HG03565 (cell line): Measurements from ENCODE around the gene ULK3.
A peak's percentile ranks its signal among the peaks of the same experiment; 100 is the strongest.
"Not testable (repeated sequence)": the region's sequence is repeated elsewhere in the genome, so short reads cannot be mapped to it uniquely, and the experiment has no call there.

ENCODE experiments used
- ATAC-seq: cut with Tn5 transposase; IDR thresholded peaks from one replicate; pipeline ENCODE4 v1.9.1; 2021; ENCODE audit warnings: mild to moderate bottlenecking, moderate library complexity; ENCODE audit not compliant: unreplicated experiment

The ULK3 gene

DNA sequence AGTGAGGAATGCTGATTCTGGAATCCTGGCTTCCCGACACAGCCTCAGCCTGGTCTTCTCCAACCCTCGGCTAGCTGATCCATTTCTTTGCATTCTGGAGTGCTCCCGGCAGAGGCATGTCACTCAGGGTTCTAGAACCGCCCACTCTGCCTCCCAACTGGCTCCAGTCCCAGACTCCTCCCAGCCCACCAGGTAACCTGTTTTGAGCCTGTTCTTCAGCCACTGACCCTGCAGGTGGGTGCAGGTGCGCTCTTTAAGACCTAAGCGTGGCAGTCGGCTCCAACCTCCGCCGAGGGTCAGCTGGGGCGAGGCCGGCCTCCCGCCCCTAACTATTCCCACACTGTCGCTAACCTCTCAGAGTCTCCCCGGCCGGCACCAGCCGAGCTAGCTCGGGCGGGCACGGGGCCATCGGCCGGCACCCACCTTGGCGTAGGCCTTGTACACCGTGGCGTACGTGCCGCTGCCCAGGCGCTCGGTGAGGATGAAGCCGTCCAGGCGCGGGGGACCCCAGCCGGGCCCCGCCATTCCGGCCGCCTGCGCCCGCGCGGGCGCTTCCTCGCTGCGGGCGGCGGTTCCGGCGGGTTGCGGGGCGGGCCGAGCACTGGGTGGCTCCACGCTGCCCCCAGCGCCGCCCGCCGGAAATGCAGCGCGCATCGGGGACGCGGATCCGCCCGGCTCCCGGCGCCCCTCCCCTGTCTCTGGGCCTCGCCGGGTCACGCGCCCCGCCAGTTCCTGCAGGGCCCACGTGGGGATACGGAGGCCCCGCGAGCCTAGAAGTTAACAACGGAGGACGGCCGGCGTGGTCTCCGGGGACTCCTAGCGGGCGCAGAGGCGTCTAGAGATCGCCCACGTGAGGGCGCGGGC lies at the start of gene ULK3:
ULK3 (minus strand) TSS at position 576 of the 864 bp plus-strand sequence; CDS start at position 525, 51 bp downstream.
- ATAC-seq: peak; percentile 83

DNA sequence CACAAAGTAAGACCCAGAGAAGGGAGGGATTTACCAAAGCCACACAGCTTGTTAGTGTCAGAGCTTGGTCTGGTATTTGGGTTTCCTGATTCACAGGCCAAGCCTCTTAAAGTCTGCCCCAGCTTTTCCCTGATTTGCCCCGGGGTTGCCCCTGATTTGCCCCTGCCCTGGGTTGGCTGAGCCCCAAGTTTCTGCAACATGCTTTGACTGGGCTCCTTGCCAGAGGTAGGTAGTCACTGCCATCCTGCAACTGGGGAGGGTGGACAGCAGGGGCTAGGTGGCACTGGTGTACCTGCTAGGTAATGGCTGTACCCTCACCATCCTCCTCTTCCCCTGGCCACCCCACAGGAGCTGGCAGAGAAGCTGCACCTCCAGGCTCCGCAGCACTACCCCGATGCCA lies 49.4 kb upstream of the ULK3 start:
- ATAC-seq: no peak

DNA sequence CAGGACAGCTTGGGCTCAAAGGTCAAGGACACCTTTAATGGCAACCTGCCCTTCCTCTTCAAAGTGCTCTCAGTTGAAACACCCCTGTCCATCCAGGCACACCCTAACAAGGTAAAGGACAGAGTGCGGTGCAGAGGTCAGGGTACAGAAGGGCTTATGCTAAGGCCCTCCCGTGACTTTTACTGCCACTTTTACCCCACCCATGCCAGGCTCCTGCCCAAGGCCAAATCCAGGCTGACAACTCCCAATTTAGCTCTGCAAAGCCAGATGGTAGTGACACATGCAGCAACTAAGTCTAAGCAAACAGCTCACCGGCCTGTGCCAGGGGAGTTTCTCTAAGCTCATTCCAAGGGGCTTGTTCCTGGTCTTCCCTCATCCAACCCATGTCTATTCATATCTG lies 48.5 kb upstream of the ULK3 start:
- ATAC-seq: no peak

- ATAC-seq: no peak
These were observed 47.7 kb upstream of the ULK3 start for GRCh38 chr15:74890665-74890960.

DNA sequence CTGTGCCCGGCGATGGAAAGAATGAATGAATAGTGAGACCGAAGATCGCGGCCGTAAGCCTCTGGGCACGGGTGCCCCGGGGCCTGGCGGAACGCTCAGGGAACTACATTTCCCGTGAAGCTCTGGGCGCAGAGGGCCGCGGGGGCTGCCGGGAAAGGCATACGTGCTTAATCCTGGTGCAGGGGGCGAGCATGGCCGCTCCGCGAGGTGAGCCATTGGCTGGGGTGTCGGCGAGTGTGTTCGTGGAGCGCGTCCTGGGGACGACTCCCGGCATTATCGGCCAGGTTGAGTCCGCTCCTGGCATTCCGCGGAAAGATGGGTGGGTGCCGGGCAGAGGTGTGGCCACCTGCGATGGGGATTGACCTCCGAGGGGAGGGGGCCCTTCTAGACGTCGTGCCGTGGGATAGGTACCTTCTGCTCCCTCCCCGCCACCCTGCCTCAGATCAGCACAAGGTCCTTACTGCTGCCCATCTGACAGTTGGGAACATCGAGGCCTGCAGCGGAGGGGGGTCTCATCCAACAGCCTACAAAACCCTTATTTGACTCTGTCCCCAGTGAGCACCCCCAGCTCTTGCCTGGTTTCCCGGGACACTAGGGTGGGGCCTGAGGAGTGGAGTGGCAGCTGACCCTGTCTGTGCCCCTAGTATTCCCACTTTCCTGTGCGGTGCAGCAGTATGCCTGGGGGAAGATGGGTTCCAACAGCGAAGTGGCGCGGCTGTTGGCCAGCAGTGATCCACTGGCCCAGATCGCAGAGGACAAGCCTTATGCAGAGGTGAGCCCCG lies 47.1 kb upstream of the ULK3 start, which contains the start of gene MPI:
MPI (plus strand) TSS at position 160 of the 782 bp plus-strand sequence; CDS start at position 192, 32 bp downstream.
- peak; percentile 89 for ATAC-seq

DNA sequence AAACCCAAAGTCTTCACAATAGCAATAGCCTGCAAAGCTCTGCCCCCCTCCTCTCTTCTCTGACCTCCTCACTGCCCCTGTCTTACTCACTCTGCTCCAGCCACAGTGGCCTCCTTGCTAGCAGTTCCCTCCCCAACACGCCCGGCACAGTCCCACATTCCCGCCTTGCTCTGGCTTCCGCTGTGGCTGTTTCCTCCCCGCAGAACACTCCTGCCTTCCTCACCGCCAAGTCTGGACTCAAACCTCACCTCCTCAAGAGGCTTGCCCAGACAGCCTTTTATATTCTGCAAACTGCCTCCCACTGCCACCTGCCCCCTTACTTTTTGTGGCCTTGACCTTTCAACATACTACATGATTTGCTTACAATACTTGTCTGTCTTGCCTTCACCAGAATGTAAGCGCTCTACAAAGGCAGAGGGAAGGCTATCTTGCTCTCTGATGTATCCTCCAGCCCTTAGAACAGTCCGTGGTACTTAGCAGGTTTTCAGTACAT lies 46.5 kb upstream of the ULK3 start:
- peak; percentile 16 for ATAC-seq

DNA sequence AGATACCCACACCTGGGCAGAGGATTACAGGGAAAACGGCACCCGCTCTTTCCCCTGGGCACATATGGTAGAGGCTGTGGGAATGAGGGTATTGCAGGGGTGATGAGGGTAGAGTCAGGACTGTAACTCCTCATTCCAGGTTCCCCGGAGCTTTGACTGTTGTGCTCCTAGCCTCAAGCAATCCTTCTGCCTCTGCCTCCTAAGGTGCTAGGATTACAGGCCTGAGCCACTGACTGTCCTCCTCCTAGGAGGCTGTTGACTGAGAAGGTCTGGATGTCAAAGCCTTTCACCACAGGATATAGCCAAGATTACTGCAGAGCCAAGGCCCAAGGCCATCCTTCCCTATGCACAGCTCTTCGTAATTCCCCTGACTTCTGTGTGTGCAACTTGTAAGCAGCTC lies 45.8 kb upstream of the ULK3 start:
- ATAC-seq: no peak

GRCh38 chr15:74887537-74888193 lies 44.7 kb upstream of the ULK3 start:
- ATAC-seq: not testable (repeated sequence)

DNA sequence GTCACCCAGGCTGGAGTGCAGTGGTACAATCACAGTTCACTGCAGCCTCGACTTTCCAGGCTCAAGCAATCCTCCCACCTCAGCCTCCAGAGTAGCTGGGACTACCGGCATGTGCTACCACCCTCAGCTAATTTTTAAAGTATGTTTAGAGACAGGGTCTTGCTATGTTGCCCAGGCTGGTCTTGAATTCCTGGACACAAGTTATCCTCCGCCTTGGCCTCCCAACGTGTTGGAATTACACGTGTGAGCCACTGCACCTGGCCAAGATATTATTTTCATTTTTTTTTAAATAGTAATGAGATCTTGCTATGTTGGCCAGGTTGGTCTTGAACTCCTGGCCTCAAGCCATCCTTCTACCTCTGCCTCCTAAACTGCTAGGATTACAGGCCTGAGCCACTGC lies 42.5 kb upstream of the ULK3 start:
- ATAC-seq: no peak

- ATAC-seq: no peak
These were observed 41.7 kb upstream of the ULK3 start for GRCh38 chr15:74884428-74885223.

DNA sequence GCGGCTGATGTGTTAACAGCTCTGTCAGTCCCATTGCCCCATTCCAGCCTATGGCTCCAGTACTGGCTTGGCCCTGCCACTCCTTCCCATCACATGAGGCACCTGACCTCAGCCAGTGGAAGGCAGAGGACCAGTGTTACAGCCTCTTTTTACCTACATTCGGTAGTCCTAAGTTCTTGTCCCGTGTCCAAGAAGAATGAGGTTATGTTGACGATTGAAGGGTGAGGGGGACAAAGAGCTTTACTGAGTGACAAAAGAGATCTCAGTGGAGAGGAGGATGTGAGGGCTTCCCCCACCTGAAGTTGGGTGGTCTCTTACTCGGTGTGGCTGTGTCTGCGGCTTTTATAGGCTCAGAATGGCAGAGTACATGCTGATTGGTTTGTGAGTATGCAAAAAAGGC lies 39.6 kb upstream of the ULK3 start:
- ATAC-seq: no peak

- no peak for ATAC-seq
These were observed 35.3 kb upstream of the ULK3 start for GRCh38 chr15:74878273-74878672.

GRCh38 chr15:74873756-74874424 lies 30.9 kb upstream of the ULK3 start:
- ATAC-seq: peak; percentile 1

GRCh38 chr15:74873036-74873755 lies 30.2 kb upstream of the ULK3 start, which contains the start of gene SCAMP2:
Gene SCAMP2 (minus strand): TSS chr15:74873365. CDS start chr15:74873255, 110 bp downstream.
- peak; percentile 70 for ATAC-seq

DNA sequence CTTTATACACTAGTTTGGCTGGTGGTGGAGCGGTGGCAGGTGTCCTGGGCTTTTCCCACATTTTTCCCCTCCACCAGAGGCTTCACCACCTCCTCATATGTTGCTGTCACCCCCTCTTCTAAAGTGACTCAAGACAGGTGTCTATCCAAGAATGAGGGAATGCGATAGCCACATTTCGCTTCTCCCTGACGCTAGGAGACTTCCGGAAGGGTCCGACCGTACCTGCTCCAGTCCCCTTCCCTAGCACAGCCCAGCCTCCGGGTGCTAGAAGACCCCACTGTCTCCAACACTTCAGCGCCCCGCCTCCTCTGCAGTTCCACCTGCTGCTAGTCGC lies 29.7 kb upstream of the ULK3 start:
- no peak for ATAC-seq

GRCh38 chr15:74870436-74871215 lies 27.7 kb upstream of the ULK3 start:
- no peak for ATAC-seq

GRCh38 chr15:74869726-74870407 lies 26.9 kb upstream of the ULK3 start:
- peak; percentile 44 for ATAC-seq

DNA sequence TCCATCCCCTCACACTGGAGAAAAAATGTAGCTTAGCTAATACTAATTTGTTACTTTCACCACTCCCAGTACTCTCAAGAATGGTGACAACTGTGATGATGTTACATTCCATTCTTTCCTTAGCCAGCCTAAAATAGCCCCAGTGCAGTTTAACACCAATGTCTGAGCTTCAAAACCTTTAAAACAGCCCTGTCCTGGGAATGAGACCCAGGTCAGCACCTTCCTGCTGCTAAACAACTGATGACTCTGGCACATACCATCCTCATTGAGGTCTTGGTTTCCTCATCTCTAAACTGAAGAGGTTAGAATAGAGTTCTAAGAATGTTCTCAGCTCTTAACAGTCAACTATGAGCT lies 26.4 kb upstream of the ULK3 start:
- no peak for ATAC-seq
